ENCODE results near the gene ANKS3. TPM values are rescaled to one million over a fixed set of nuclear protein-coding genes. Genes with fewer than 3 reads are reported as not detected.
A peak's percentile ranks its signal among the peaks of the same experiment; 100 is the strongest.

ANKS3 gene
- total and polyA plus RNA-seq, 3 donors from 2014 or later, result 18.6 to 40.6 (median 40.4) TPM

GRCh38 chr16:4765511-4766474 lies 31.7 kb upstream of the ANKS3 start:
- Histone ChIP-seq H3K4me1 (peaks cover 19% of the 10 kb centered on the region), H3K27ac (no peak overlapping the region)

GRCh38 chr16:4763791-4764190 lies 29.7 kb upstream of the ANKS3 start:
- Histone ChIP-seq H3K4me1 (peaks cover 19% of the 10 kb centered on the region), H3K9me3 (no peaks in the 10 kb centered on the region), H3K27ac (no peak overlapping the region), H3K4me3 (no peak overlapping the region), H3K36me3 (ENCODE audit: low read depth, missing control alignments) (no peaks in the 10 kb centered on the region), H3K27me3 (no peaks in the 10 kb centered on the region)
- intact Hi-C loops (cut with DNase I; ENCODE audit: low total_unique reads), result loop anchor here (10.0 kb wide), 1 partner anchor 159 kb away; no protein-coding TSS in a partner anchor
- TF ChIP-seq CTCF (IDR thresholded peaks at IDR 0.05) (no peak), POLR2A (IDR thresholded peaks at IDR 0.05) (no peak)
- no peak for DNase-seq
- 90% methylated on average over 4 to 7 of the region's 7 CpGs for WGBS, 2 donors

More at GRCh38 chr16:4765511-4766474, 31.7 kb upstream of the ANKS3 start:
- H3K27me3 ChIP-seq, result no peaks in the 10 kb centered on the region
- TF ChIP-seq POLR2A (IDR thresholded peaks at IDR 0.05), result no peak
- no peak for TF ChIP-seq CTCF (IDR thresholded peaks at IDR 0.05)
- WGBS, 2 donors, result 26 to 59% methylated on average over 7 to 26 of the region's 26 CpGs
- no peak for DNase-seq
- intact Hi-C loops (cut with DNase I; ENCODE audit: low total_unique reads), result loop anchor here (10.0 kb wide), 1 partner anchor 161 kb away; no protein-coding TSS in a partner anchor
- H3K4me3 ChIP-seq, result peak overlapping the region; percentile 94 to 99
- H3K9me3 ChIP-seq, result no peaks in the 10 kb centered on the region
- no peaks in the 10 kb centered on the region for H3K36me3 ChIP-seq (ENCODE audit: low read depth, missing control alignments)

- no peak for DNase-seq
- no peak overlapping the region for H3K4me3 ChIP-seq
- H3K27ac ChIP-seq, result no peak overlapping the region
- intact Hi-C loops (cut with DNase I; ENCODE audit: low total_unique reads), result loop anchor here (10.0 kb wide), 1 partner anchor 157 kb away; no protein-coding TSS in a partner anchor
- H3K27me3 ChIP-seq, result no peaks in the 10 kb centered on the region
- H3K9me3 ChIP-seq, result no peaks in the 10 kb centered on the region
- WGBS, 2 donors, result 90 to 93% methylated on average over 8 to 9 of the region's 9 CpGs
- no peaks in the 10 kb centered on the region for H3K36me3 ChIP-seq (ENCODE audit: low read depth, missing control alignments)
- peaks cover 11% of the 10 kb centered on the region for H3K4me1 ChIP-seq
- no peak for TF ChIP-seq CTCF (IDR thresholded peaks at IDR 0.05)
- TF ChIP-seq POLR2A (IDR thresholded peaks at IDR 0.05), result no peak
Observed at GRCh38 chr16:4762205-4762604, 28.1 kb upstream of the ANKS3 start.

GRCh38 chr16:4760221-4760910 lies 26.3 kb upstream of the ANKS3 start:
- Histone ChIP-seq H3K4me1 (peaks cover under 1% of the 10 kb centered on the region), H3K36me3 (ENCODE audit: low read depth, missing control alignments) (no peaks in the 10 kb centered on the region), H3K9me3 (no peaks in the 10 kb centered on the region), H3K27me3 (no peaks in the 10 kb centered on the region), H3K27ac (no peak overlapping the region), H3K4me3 (no peak overlapping the region)
- WGBS, 2 donors, result 86 to 91% methylated on average over 21 to 23 of the region's 23 CpGs
- DNase-seq, result no peak
- TF ChIP-seq POLR2A (IDR thresholded peaks at IDR 0.05), result no peak
- intact Hi-C loops (cut with DNase I; ENCODE audit: low total_unique reads), result loop anchor here (10.0 kb wide), 1 partner anchor 156 kb away; no protein-coding TSS in a partner anchor

- no peaks in the 10 kb centered on the region for H3K36me3 ChIP-seq (ENCODE audit: low read depth, missing control alignments)
- no peak for DNase-seq
- H3K9me3 ChIP-seq, result no peaks in the 10 kb centered on the region
- 94 to 95% methylated on average over 6 of the region's 6 CpGs for WGBS, 2 donors
- intact Hi-C loops (cut with DNase I; ENCODE audit: low total_unique reads), result no loop called here
- H3K27me3 ChIP-seq, result no peaks in the 10 kb centered on the region
- no peak for TF ChIP-seq CTCF (IDR thresholded peaks at IDR 0.05)
- no peak for TF ChIP-seq POLR2A (IDR thresholded peaks at IDR 0.05)
- no peak overlapping the region for H3K27ac ChIP-seq
- no peaks in the 10 kb centered on the region for H3K4me1 ChIP-seq
- H3K4me3 ChIP-seq, result no peak overlapping the region
Observed at GRCh38 chr16:4755687-4756086, 21.6 kb upstream of the ANKS3 start.
